Progenitor cell of endocrine pancreas (in vitro differentiated cells): ENCODE measurements around the gene FAM83F. TPM values are rescaled to one million over a fixed set of nuclear protein-coding genes. Genes with fewer than 3 reads are reported as not detected.

Experiments used
- DNase-seq: peaks from one replicate; pipeline ENCODE4 v3.0.0; 2021; ENCODE audit warnings: low spot score; ENCODE audit not compliant: unreplicated experiment
- H3K27ac Mint-ChIP-seq: 2 replicates; pipeline ENCODE4 v1.8.0; 2021; ENCODE audit warnings: mild to moderate bottlenecking, moderate library complexity, mixed read lengths
- H3K27me3 Mint-ChIP-seq: 2 replicates; pipeline ENCODE4 v1.8.0; 2021; ENCODE audit warnings: mixed read lengths
- H3K36me3 Mint-ChIP-seq: 2 replicates; pipeline ENCODE4 v1.8.0; 2022; ENCODE audit warnings: mixed read lengths; ENCODE audit not compliant: insufficient read depth
- H3K4me1 Mint-ChIP-seq: 2 replicates; pipeline ENCODE4 v1.8.0; 2021; ENCODE audit warnings: low read depth, mixed read lengths
- H3K4me3 Mint-ChIP-seq: 2 replicates; pipeline ENCODE4 v1.8.0; 2021; ENCODE audit warnings: low read depth, mild to moderate bottlenecking, moderate library complexity, mixed read lengths
- H3K9me3 Mint-ChIP-seq: 2 replicates; pipeline ENCODE4 v1.8.0; 2021; ENCODE audit warnings: low read depth, mixed read lengths
- CTCF ChIP-seq: fragments of 200-600 bp; sonication (generic); IDR thresholded peaks from one replicate; pipeline ENCODE4 v1.5.0; 2021; ENCODE audit warnings: antibody characterized with exemption, mild to moderate bottlenecking; ENCODE audit not compliant: unreplicated experiment
- total RNA-seq: library from RNA; stranded (reverse); gene quantifications from 2 replicates; pipeline ENCODE4 v1.2.1, GENCODE V29; 2021

FAM83F gene
- total RNA-seq, 1 donor from 2014 or later: 19.8 TPM

DNA sequence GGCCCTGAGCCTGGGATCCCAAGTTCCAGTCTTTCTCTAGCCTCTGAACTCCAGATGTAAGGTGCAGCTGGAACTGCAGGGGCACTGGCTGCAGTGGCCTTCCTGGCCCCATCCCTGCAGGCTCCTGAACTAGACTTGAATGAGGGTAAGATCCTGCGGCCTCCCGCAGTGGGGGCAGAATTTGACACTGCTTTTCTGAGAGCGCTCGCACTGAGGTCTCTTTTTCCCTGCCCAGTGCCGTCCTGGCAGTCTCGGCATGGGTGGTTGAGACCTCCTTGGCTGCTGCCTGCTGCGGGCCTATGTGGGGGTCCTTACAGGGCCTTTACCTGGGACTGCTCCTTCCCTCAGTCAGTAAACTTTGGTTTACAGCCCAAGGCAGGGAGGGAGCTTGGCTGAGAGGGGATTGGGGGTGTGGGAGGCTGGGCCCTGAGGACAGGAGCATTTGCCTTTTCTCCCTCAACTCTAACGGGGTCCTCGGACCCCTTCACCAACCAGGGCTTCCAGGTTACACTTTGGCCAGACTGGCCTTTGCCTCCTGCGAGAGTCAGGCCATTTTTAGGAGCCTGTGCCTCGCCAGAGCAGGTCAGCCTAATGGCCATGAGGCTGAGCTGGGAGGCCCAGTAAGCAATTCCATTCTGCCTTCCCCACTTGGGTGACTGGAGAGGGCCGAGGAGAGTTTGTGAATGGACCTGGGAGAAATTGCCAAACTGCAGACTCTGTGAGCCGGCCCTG lies 35.4 kb downstream of the FAM83F start:
- no peak for DNase-seq
- H3K4me1 Mint-ChIP-seq: no peaks in the 10 kb centered on the region
- H3K27ac Mint-ChIP-seq: no peak overlapping the region

DNA sequence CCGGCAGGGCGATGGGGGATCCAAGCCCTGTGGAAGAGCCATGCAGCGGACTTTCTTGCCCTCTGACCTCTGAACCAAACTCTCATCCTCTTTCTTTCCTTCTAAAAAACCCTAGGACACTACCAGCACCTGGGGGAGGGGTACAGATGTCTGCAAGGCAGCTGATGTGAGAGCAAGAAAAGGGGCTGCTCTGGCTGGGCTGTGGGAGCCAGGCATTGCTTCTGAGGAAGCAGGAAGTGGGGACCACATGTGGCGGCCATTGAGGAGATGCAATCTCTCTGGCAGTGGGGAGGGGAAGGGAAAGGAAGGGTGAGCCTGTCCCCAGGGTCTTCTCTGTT lies 36.0 kb downstream of the FAM83F start:
- Mint-ChIP-seq H3K9me3 (no peaks in the 10 kb centered on the region), H3K27ac (no peak overlapping the region), H3K27me3 (no peaks in the 10 kb centered on the region), H3K4me3 (no peak overlapping the region), H3K4me1 (no peaks in the 10 kb centered on the region), H3K36me3 (no peaks in the 10 kb centered on the region)
- no peak for TF ChIP-seq CTCF
- no peak for DNase-seq

More for the DNA sequence above, 35.4 kb downstream of the FAM83F start:
- no peaks in the 10 kb centered on the region for H3K9me3 Mint-ChIP-seq
- no peaks in the 10 kb centered on the region for H3K36me3 Mint-ChIP-seq
- no peak for TF ChIP-seq CTCF
- no peak overlapping the region for H3K4me3 Mint-ChIP-seq
- H3K27me3 Mint-ChIP-seq: no peaks in the 10 kb centered on the region

DNA sequence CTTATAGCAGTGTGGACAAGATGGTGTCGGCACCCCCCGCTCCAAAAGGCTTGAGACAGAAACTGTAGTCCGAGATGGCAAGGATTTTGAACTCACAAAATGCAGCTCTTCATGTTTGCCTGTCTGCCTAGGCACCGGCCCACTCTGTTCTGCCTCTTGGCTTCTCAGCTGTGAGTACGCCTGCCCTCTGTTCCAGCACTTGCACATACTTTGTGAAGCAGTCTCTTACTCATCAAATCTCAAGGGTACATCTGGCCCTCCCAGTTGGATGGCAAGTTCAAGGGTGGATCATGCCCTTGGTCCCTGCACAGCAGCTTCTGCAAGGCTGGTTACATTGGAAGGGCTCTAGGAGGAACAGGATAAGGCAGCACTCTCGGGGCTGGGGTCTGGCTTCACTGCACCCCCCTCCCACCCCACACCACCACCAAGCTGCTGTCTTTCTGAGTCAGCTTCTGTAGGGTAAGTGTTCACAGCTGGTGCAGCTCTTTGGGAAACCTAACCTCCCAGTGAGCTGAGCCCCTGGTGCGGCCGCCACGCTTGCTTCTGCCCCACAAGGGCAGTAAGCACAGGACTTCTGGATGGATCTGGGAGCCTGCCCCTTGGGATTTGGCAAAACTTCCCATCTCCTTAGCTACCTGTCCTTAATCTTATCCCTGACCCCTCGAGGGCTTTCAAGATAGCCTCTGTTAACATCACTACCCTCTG lies 37.2 kb downstream of the FAM83F start:
- no peak for DNase-seq
- no peak for TF ChIP-seq CTCF
- Mint-ChIP-seq H3K9me3 (no peaks in the 10 kb centered on the region), H3K4me3 (no peak overlapping the region), H3K4me1 (no peaks in the 10 kb centered on the region), H3K36me3 (no peaks in the 10 kb centered on the region), H3K27me3 (no peaks in the 10 kb centered on the region), H3K27ac (peak overlapping the region; percentile 49)

DNA sequence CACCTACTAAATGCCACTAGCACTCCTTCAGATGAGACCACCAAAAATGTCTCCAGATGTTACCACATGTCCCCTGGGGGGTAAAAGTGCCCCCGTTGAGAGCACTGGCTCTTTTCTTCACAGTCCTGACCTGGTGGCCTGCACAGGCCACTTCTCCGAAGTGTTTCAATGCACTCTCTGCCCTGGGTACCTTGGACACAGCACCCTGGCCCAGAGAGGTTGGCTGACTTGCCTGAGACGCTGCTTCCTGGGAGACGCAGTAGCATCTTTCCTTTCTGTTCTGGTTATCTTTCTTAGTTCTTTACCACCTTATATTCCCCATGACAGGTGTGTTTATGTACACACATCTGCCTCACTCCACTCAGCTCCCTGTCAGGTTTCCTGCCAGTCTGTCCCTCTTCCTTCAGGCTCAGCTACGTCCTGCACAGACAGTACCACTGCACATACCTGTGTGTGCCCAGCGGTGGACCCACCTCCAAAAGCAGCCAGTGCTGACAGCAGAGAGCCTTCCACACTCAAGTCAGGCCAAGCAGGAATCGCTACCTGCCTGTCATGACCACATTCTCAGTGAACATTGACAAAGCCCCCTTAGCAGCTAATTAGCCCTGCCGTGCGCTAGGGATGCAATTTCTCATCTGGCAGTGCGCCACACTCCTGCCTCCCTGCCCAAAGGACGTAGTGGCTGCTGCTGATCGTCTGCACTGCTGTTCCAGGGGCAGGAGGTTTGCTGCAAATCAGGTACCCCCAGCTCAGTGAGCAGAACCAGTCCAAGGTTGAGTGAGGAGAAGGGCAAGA lies 39.0 kb downstream of the FAM83F start:
- no peak overlapping the region for H3K4me3 Mint-ChIP-seq
- H3K27ac Mint-ChIP-seq: no peak overlapping the region
- no peak for DNase-seq
- no peak for TF ChIP-seq CTCF
- no peaks in the 10 kb centered on the region for H3K4me1 Mint-ChIP-seq
- H3K9me3 Mint-ChIP-seq: no peaks in the 10 kb centered on the region
- no peaks in the 10 kb centered on the region for H3K36me3 Mint-ChIP-seq
- H3K27me3 Mint-ChIP-seq: peaks cover 3% of the 10 kb centered on the region

GRCh38 chr22:40035351-40035750 lies 40.6 kb downstream of the FAM83F start:
- Mint-ChIP-seq H3K9me3 (no peaks in the 10 kb centered on the region), H3K36me3 (no peaks in the 10 kb centered on the region), H3K27me3 (peaks cover 11% of the 10 kb centered on the region), H3K27ac (no peak overlapping the region), H3K4me1 (no peaks in the 10 kb centered on the region), H3K4me3 (no peak overlapping the region)
- no peak for TF ChIP-seq CTCF
- no peak for DNase-seq
